NB4 (cell line): ENCODE data around the gene CST4.
"Not testable (repeated sequence)": the region's sequence is repeated elsewhere in the genome, so short reads cannot be mapped to it uniquely, and the experiment has no call there.

ENCODE experiments used
- DNase-seq: peaks from one replicate; pipeline ENCODE4 v3.0.0; 2010; ENCODE audit warnings: low read depth
- H3K4me3 ChIP-seq: one replicate; pipeline ENCODE4 v1.5.1; 2011; ENCODE audit warnings: mild to moderate bottlenecking, low read depth, low read length, moderate library complexity
- CTCF ChIP-seq: IDR thresholded peaks from one replicate; pipeline ENCODE4 v1.5.1; 2012; ENCODE audit warnings: low read depth, low read length
- MYC ChIP-seq: IDR thresholded peaks from 2 replicates; pipeline ENCODE4 v1.6.1; 2011; ENCODE audit warnings: low read depth, low read length
- POLR2A ChIP-seq: IDR thresholded peaks from 2 replicates; pipeline ENCODE4 v1.6.1; 2011; ENCODE audit warnings: mild to moderate bottlenecking; ENCODE audit not compliant: insufficient read length; ENCODE audit errors: extremely low read depth
- TF ChIP-seq, protein P1 (sequence below): IDR thresholded peaks from 2 replicates; pipeline ENCODE4 v1.6.1; 2011; ENCODE audit warnings: low read depth, low read length

CST4 gene, protein sequence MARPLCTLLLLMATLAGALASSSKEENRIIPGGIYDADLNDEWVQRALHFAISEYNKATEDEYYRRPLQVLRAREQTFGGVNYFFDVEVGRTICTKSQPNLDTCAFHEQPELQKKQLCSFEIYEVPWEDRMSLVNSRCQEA

DNA sequence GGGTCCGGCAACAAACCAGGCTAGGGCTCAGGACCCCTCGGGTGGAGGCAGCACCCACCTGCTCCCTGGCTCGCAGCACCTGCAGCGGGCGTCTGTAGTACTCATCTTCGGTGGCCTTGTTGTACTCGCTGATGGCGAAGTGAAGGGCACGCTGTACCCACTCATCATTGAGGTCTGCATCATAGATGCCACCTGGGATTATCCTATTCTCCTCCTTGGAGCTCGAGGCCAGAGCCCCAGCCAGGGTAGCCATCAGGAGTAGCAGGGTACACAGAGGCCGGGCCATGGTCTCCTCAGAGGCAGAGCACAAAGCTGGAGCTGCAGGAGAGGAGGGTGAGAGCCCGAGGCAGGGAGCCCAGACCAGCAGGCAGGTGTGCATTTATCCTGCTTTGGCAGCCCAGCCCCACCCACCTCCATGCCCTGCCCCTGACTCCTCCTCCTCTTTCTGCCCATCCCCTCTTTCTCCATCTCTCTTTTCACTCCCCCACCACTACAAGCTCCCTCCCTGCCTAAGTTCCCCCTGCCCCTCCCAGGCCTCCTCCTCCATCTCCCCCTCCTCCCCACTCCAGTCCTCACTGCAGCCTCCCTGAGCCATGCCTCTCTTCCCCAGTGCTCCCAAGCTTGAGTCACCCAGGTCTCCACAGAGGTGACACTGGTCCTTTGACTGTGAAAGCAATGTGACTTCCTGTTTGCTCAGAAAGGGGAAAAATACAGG, at the start of gene CST4:
Gene CST4 (minus strand): TSS at position 355 of the 715 bp plus-strand sequence. CDS start 69 bp downstream, at position 286.
- not testable (repeated sequence) for H3K4me3 ChIP-seq, DNase-seq

DNA sequence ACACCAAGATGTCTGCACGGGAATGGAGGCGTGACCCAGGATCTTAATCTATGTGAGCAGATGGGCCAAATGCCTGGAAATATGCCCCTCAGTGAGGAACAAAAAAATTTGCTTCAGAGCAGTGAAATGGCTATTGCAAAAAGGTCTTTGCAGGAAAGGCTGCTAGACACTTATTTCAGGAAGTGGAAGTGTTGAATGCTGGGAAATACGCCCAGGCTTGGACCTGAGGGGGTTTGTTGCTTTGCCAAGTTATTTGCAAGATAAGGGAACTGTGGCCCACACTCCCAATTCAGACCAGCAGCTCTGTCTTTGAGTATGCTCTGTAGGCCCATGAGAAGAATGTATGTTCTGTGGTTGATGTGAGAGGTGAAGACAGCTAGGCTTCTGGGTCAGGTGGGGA, 46.6 kb upstream of the CST4 start:
- not testable (repeated sequence) for H3K4me3 ChIP-seq, DNase-seq

- DNase-seq, H3K4me3 ChIP-seq: not testable (repeated sequence)
Measured at GRCh38 chr20:23734949-23735348, 46.1 kb upstream of the CST4 start.

DNA sequence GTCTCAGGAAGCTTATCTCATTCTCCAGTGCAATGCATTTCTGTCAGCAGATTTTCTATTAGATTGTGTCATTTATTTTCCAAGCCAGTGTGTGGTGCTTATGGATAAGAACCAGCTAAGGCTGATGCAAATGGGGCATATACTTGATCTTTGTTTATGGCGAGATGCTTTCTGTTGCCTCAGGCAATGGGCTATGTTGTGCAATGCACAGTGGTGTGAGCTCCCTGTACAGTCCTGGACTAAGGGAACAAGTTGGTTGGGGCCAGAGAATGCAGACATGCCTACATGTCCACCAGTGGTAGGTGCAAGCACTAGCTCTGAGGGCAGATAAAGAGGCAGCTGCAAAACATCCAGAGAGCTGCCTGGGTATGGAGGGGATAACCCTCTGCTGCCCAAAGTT, 45.6 kb upstream of the CST4 start:
- DNase-seq, H3K4me3 ChIP-seq: not testable (repeated sequence)

DNA sequence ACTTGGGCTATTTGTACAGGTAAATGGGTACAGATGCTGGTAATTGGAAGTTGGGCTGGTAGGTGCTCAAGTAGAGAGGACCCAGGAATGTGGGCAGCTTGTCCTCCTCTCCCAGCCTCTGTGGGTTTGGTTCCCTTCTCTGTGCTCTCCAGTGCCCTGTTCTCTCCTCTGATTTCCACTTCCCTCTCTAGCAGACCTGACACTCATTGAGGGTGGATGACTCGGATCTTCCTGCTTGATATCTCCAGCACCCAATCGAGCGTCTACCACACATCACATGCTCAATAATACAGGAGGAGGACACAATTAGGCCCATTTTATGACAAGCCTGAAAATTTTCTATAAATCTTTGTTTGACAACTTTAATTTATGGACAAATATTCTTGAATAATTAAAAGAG, 38.2 kb upstream of the CST4 start:
- DNase-seq: no peak
- TF ChIP-seq, protein P1, sequence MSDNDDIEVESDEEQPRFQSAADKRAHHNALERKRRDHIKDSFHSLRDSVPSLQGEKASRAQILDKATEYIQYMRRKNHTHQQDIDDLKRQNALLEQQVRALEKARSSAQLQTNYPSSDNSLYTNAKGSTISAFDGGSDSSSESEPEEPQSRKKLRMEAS: no peak
- TF ChIP-seq MYC: no peak

DNA sequence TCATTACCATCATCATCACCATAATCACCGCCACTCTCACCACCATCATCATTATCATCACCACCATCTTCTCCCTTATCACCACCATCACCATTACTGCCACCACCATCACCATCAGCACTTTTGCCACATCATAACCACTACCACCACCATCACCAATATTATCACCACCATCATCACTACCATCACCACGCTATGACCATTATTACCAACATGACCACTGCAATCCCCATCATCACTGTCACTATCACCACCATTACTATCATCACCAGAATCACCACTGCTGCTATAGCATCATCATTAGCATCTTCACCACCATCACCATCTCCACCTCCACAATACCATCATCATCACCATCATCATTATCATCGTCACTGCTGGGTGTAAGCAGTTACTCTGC, 36.3 kb upstream of the CST4 start:
- H3K4me3 ChIP-seq: no peak overlapping the region
- DNase-seq: no peak
- TF ChIP-seq CTCF (no peak), POLR2A (no peak), MYC (no peak)
- TF ChIP-seq, protein P1: no peak

More for the DNA sequence above, 38.2 kb upstream of the CST4 start:
- H3K4me3 ChIP-seq: no peak overlapping the region

DNA sequence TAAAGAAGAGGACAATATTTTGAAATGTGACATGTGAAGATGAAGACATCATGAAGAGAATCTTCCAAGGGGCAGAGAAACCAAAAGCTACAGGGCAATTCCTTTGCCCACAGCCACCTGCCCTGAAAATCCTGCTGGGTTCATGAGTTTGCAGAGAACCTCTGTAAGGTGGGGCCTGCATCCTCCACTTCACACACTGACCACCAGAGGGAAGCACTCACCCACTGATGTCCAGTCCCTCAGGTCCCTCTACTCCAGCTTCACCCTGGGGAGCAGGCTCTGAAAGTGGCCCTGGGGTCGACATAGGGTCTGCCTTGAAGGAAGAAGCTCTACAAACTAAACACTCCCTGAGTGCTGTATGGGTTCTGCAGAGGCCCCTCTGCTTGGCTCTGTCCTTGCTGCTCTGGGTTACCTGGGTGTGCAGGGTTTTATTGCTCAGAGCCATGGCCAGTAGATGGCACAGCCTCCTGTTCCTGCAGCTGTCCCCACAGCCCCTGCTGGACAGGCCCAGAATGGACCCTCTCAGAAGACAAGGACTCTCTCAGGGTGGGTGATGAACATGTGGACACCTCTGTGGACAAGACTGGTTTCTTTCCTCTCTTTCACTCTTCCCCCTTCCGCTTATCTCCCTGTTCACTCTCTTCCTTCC, 34.9 kb upstream of the CST4 start:
- peak; percentile 36 for TF ChIP-seq CTCF
- not testable (repeated sequence) for H3K4me3 ChIP-seq
- peak; percentile 36 for DNase-seq

DNA sequence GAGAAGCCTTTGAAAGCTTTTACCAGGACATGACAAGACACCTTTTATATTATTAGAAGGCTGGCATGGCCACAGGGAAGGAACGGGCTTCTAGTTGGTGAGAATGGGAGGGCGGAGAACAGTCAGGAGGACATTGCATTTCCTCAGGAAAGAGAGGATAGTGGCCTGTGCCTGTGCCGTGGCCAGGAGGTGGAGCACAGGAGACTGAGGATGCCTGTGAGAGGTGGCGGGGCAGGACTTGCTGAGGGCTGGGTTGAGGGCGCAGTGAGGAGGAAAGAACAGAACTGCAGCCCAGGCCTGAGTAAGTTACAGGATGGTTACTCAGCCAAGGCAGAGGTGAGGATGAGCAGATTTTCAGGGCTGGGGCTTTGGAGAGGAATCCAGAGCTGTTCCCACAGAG, 34.0 kb upstream of the CST4 start:
- not testable (repeated sequence) for H3K4me3 ChIP-seq, DNase-seq

- DNase-seq: no peak
- H3K4me3 ChIP-seq: no peak overlapping the region
- TF ChIP-seq POLR2A (no peak), CTCF (no peak), MYC (no peak)
- TF ChIP-seq, protein P1: no peak
Measured at GRCh38 chr20:23721962-23722361, 33.1 kb upstream of the CST4 start.

DNA sequence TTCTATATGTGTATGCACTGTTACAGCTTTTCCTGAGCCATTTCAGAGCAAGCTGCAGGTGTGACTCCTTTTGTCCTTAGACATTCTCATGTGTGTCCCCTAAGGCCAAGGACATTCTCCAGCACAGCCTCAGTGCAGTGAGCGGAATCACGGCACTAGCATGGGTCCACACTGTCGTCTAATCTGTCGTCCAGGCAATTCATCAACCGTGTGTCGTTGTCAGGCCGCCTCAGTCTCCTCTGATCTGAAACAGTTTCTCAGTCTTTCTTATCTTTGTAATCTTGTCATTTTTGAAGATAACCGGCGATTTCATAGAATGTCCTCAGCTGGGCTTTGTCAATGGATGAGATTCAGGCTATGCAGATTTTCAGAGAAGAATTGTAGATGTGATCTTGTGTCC, 30.5 kb upstream of the CST4 start:
- not testable (repeated sequence) for DNase-seq, H3K4me3 ChIP-seq

DNA sequence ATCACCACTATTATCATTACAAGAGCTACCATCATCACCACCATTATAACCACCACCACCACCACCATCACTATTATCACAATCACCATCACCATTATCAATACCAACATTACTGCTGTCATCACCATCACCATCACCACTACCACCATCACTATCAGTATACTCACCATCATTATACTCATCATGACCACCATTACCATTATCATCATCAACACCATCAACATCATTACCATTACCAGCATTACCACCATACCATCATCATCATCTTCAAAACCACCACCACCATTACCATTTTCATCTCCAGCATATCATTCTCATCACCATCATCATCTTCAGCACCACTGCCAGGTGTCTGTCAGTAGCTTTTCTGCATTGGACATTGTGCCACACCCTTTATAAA, 22.9 kb upstream of the CST4 start:
- not testable (repeated sequence) for DNase-seq, H3K4me3 ChIP-seq
